ENCODE measurements around the gene ERGIC3. TPM values are rescaled to one million over a fixed set of nuclear protein-coding genes. Genes with fewer than 3 reads are reported as not detected.

ERGIC3 gene
- total and polyA plus RNA-seq, 2 of the 13 experiments (the other 11 are each of a cell fraction or from before 2014, with no cell fraction given), result 407 to 670 TPM

DNA sequence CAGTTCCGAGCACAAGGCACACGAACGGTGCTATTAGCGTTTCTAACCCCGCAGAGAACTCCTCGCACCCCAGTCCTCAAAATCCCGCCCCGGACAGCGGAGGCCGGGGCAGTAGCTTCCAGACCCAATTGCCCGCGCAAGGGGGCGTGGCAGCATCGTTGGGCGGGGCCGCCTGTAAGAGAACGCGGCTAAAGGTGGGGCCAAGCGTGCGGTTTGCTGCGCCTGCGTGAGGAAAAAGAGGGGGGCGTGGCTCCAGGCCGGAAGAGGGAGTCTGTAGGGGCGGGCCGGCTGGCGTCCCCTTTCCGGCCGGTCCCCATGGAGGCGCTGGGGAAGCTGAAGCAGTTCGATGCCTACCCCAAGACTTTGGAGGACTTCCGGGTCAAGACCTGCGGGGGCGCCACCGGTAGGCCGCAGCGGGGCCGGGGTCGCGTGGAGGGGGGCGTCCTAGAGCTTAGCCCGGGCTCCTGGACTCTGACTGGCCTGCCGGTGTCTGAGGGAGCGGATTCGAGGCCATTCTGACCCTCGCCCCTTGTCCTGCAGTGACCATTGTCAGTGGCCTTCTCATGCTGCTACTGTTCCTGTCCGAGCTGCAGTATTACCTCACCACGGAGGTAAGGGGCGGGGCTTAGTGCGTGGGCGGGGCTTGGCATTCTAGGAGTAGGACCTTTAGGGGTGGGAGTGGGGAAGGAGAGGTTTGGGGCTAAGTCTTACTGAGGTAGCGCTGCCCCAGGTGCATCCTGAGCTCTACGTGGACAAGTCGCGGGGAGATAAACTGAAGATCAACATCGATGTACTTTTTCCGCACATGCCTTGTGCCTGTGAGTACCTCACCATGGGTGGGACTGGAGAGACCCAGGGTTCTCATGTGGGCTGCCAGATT is at the start of gene ERGIC3 (continued):
- TF ChIP-seq ZNF598 (CRISPR knock-in tag; IDR thresholded peaks at IDR 0.05; ENCODE audit: borderline replicate concordance), result peak; percentile 61
- peak; percentile 88; the same call in 1 of the 2 replicates for TF ChIP-seq ZNF136 (CRISPR knock-in tag; IDR thresholded peaks at IDR 0.05; ENCODE audit: low read depth)
- TF ChIP-seq, protein P1, sequence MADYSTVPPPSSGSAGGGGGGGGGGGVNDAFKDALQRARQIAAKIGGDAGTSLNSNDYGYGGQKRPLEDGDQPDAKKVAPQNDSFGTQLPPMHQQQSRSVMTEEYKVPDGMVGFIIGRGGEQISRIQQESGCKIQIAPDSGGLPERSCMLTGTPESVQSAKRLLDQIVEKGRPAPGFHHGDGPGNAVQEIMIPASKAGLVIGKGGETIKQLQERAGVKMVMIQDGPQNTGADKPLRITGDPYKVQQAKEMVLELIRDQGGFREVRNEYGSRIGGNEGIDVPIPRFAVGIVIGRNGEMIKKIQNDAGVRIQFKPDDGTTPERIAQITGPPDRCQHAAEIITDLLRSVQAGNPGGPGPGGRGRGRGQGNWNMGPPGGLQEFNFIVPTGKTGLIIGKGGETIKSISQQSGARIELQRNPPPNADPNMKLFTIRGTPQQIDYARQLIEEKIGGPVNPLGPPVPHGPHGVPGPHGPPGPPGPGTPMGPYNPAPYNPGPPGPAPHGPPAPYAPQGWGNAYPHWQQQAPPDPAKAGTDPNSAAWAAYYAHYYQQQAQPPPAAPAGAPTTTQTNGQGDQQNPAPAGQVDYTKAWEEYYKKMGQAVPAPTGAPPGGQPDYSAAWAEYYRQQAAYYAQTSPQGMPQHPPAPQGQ (CRISPR knock-in tag; IDR thresholded peaks at IDR 0.05; ENCODE audit: borderline replicate concordance), result peak; percentile 80; the same call in 1 of the 2 replicates
- TF ChIP-seq PAF1 (CRISPR knock-in tag; IDR thresholded peaks at IDR 0.05), result no peak
- TF ChIP-seq SRSF4 (IDR thresholded peaks at IDR 0.05; ENCODE audit: low read depth, low read length, poor library complexity, severe bottlenecking), result no peak
- TF ChIP-seq, protein P2, sequence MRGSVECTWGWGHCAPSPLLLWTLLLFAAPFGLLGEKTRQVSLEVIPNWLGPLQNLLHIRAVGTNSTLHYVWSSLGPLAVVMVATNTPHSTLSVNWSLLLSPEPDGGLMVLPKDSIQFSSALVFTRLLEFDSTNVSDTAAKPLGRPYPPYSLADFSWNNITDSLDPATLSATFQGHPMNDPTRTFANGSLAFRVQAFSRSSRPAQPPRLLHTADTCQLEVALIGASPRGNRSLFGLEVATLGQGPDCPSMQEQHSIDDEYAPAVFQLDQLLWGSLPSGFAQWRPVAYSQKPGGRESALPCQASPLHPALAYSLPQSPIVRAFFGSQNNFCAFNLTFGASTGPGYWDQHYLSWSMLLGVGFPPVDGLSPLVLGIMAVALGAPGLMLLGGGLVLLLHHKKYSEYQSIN (CRISPR knock-in tag; IDR thresholded peaks at IDR 0.05; ENCODE audit: borderline replicate concordance), result no peak
- peak; percentile 47 for TF ChIP-seq ZMYM3 (CRISPR knock-in tag; IDR thresholded peaks at IDR 0.05)
- peak; percentile 96; the same call in 1 of the 2 replicates for TF ChIP-seq FIP1L1 (IDR thresholded peaks at IDR 0.05; ENCODE audit: borderline replicate concordance, insufficient read depth, low read depth, low read length)
- TF ChIP-seq RFX1 (IDR thresholded peaks at IDR 0.05), result peak; percentile 64; the same call in 1 of the 2 replicates
- TF ChIP-seq, protein P3, sequence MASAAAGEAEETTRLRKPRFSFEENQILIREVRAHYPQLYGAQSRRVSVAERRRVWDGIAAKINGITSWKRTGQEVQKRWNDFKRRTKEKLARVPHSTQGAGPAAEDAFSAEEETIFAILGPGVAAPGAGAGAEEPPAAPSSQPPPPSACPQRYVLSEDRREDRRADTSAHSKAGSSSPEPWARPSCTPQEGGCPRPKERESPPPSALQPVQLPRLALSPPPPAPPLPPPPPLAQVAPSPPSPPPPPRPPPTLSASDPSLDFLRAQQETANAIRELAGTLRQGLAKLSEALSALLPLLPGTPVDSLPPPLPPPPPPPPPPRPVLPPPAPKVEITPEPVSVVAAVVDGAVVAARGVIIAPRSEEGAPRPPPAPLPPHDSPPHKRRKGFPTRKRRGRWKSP (CRISPR knock-in tag; IDR thresholded peaks at IDR 0.05), result peak; percentile 70; the same call in 1 of the 2 replicates
- peak; percentile 96 for TF ChIP-seq ZNF790 (CRISPR knock-in tag; IDR thresholded peaks at IDR 0.05; ENCODE audit: borderline replicate concordance)
- peak; percentile 41 for TF ChIP-seq PTBP1 (IDR thresholded peaks at IDR 0.05; ENCODE audit: low read depth, low read length, poor library complexity, severe bottlenecking)
- TF ChIP-seq, protein P4, sequence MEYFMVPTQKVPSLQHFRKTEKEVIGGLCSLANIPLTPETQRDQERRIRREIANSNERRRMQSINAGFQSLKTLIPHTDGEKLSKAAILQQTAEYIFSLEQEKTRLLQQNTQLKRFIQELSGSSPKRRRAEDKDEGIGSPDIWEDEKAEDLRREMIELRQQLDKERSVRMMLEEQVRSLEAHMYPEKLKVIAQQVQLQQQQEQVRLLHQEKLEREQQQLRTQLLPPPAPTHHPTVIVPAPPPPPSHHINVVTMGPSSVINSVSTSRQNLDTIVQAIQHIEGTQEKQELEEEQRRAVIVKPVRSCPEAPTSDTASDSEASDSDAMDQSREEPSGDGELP (IDR thresholded peaks at IDR 0.05; ENCODE audit: borderline replicate concordance, low read depth), result peak; percentile 63; the same call in 1 of the 2 replicates
- no peak for TF ChIP-seq TRIM24 (CRISPR knock-in tag; IDR thresholded peaks at IDR 0.05)
- no peak; the same call in 1 of the 2 replicates for TF ChIP-seq ZNF841 (CRISPR knock-in tag; IDR thresholded peaks at IDR 0.05; ENCODE audit: borderline replicate concordance)
- TF ChIP-seq ZNF501 (CRISPR knock-in tag; IDR thresholded peaks at IDR 0.05), result peak; percentile 95
- TF ChIP-seq NR2F6 (IDR thresholded peaks at IDR 0.05), result no peak; the same call in 1 of the 2 replicates
- TF ChIP-seq NR2F6 (CRISPR knock-in tag; IDR thresholded peaks at IDR 0.05), result no peak; the same call in none of the 2 replicates
- peak; percentile 66 for TF ChIP-seq MED8 (CRISPR knock-in tag; IDR thresholded peaks at IDR 0.05; ENCODE audit: insufficient replicate concordance)
- TF ChIP-seq, protein P5, sequence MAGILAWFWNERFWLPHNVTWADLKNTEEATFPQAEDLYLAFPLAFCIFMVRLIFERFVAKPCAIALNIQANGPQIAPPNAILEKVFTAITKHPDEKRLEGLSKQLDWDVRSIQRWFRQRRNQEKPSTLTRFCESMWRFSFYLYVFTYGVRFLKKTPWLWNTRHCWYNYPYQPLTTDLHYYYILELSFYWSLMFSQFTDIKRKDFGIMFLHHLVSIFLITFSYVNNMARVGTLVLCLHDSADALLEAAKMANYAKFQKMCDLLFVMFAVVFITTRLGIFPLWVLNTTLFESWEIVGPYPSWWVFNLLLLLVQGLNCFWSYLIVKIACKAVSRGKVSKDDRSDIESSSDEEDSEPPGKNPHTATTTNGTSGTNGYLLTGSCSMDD (CRISPR knock-in tag; IDR thresholded peaks at IDR 0.05), result no peak
- peak; percentile 99 for TF ChIP-seq GABPB1 (CRISPR knock-in tag; IDR thresholded peaks at IDR 0.05)
- TF ChIP-seq RAD51 (IDR thresholded peaks at IDR 0.05; ENCODE audit: borderline replicate concordance), result no peak
- TF ChIP-seq GTF3A (CRISPR knock-in tag; conservative IDR thresholded peaks at IDR 0.05), result no peak
- no peak for TF ChIP-seq BRCA1 (CRISPR knock-in tag; IDR thresholded peaks at IDR 0.05)
